ENCODE results near the gene MCIDAS. TPM values are rescaled to one million over a fixed set of nuclear protein-coding genes. Genes with fewer than 3 reads are reported as not detected.

The MCIDAS gene
- total RNA-seq, 1 donor from 2014 or later, result 0.20 TPM

GRCh38 chr5:55222092-55222984, 4.8 kb downstream of the MCIDAS start:
- no peak for DNase-seq (ENCODE audit: low read depth)

GRCh38 chr5:55220433-55221185, 6.5 kb downstream of the MCIDAS start:
- DNase-seq (ENCODE audit: low read depth), result no peak

GRCh38 chr5:55219770-55220169, 7.3 kb downstream of the MCIDAS start:
- DNase-seq (ENCODE audit: low read depth), result no peak

- DNase-seq (ENCODE audit: low read depth), result peak; percentile 50
Measured at GRCh38 chr5:55218967-55219366, 8.1 kb downstream of the MCIDAS start.

GRCh38 chr5:55211184-55211874, 15.8 kb downstream of the MCIDAS start:
- DNase-seq (ENCODE audit: low read depth), result no peak

- DNase-seq (ENCODE audit: low read depth), result no peak
Measured at GRCh38 chr5:55205001-55205400, 22.1 kb downstream of the MCIDAS start.

GRCh38 chr5:55191165-55191564, 36.0 kb downstream of the MCIDAS start:
- peak; percentile 9 for DNase-seq (ENCODE audit: low read depth)

GRCh38 chr5:55188656-55189540, 38.2 kb downstream of the MCIDAS start:
- no peak for DNase-seq (ENCODE audit: low read depth)

GRCh38 chr5:55187370-55187769, 39.7 kb downstream of the MCIDAS start:
- peak; percentile 51 for DNase-seq (ENCODE audit: low read depth)

GRCh38 chr5:55180016-55180415, 47.1 kb downstream of the MCIDAS start:
- DNase-seq (ENCODE audit: low read depth), result no peak

- no peak for DNase-seq (ENCODE audit: low read depth)
Measured at GRCh38 chr5:55177078-55177477, 50.0 kb downstream of the MCIDAS start.

- no peak for DNase-seq (ENCODE audit: low read depth)
Measured at GRCh38 chr5:55176176-55176818, 50.8 kb downstream of the MCIDAS start.

GRCh38 chr5:55175781-55176175, 51.3 kb downstream of the MCIDAS start:
- no peak for DNase-seq (ENCODE audit: low read depth)

GRCh38 chr5:55173687-55174230, 53.4 kb downstream of the MCIDAS start:
- no peak for DNase-seq (ENCODE audit: low read depth)

GRCh38 chr5:55172937-55173686, 54.0 kb downstream of the MCIDAS start, which contains the start of gene CDC20B:
TSS of gene CDC20B (minus strand) at chr5:55173177. CDS start at chr5:55173000, 177 bp downstream.
- peak; percentile 34 for DNase-seq (ENCODE audit: low read depth)

GRCh38 chr5:55172051-55172899, 54.8 kb downstream of the MCIDAS start:
- DNase-seq (ENCODE audit: low read depth), result peak; percentile 84

GRCh38 chr5:55171471-55171870, 55.6 kb downstream of the MCIDAS start:
- no peak for DNase-seq (ENCODE audit: low read depth)

Measured in renal cortical epithelial cell (primary cell).